HG03432 (cell line): ENCODE measurements around the gene TP53TG5.

ENCODE experiments used
- ATAC-seq: cut with Tn5 transposase; IDR thresholded peaks from one replicate; pipeline ENCODE4 v1.9.1; 2021; ENCODE audit warnings: mild to moderate bottlenecking, moderate library complexity; ENCODE audit not compliant: unreplicated experiment

The TP53TG5 gene

GRCh38 chr20:45346851-45347250 is 31.3 kb downstream of the TP53TG5 start:
- no peak for ATAC-seq

- ATAC-seq = no peak
These were observed 31.8 kb downstream of the TP53TG5 start for GRCh38 chr20:45346291-45346718.

- ATAC-seq = no peak
These were observed 32.8 kb downstream of the TP53TG5 start for GRCh38 chr20:45345104-45345936.

- no peak for ATAC-seq
These were observed 33.8 kb downstream of the TP53TG5 start for GRCh38 chr20:45344168-45344860.

GRCh38 chr20:45343532-45344167 is 34.5 kb downstream of the TP53TG5 start:
- ATAC-seq = no peak

GRCh38 chr20:45342855-45343531 is 35.1 kb downstream of the TP53TG5 start:
- no peak for ATAC-seq

GRCh38 chr20:45341939-45342854 is 35.9 kb downstream of the TP53TG5 start:
- ATAC-seq = no peak

- no peak for ATAC-seq
These were observed 36.6 kb downstream of the TP53TG5 start for GRCh38 chr20:45341579-45341938.

- ATAC-seq = no peak
These were observed 37.2 kb downstream of the TP53TG5 start for GRCh38 chr20:45340951-45341350.

- no peak for ATAC-seq
These were observed 37.8 kb downstream of the TP53TG5 start for GRCh38 chr20:45340236-45340847.

GRCh38 chr20:45339799-45340198 is 38.3 kb downstream of the TP53TG5 start:
- ATAC-seq = no peak

- no peak for ATAC-seq
These were observed 39.0 kb downstream of the TP53TG5 start for GRCh38 chr20:45339084-45339483.

GRCh38 chr20:45338121-45339030 is 39.7 kb downstream of the TP53TG5 start:
- no peak for ATAC-seq

- no peak for ATAC-seq
These were observed 40.6 kb downstream of the TP53TG5 start for GRCh38 chr20:45337367-45338120.

- ATAC-seq = no peak
These were observed 41.4 kb downstream of the TP53TG5 start for GRCh38 chr20:45336530-45337366.

GRCh38 chr20:45330476-45330875 is 47.6 kb downstream of the TP53TG5 start:
- no peak for ATAC-seq
